ENCODE measurements around the gene VPS35.
"Not testable (repeated sequence)": the region's sequence is repeated elsewhere in the genome, so short reads cannot be mapped to it uniquely, and the experiment has no call there.

VPS35 gene

GRCh38 chr16:46711106-46712058, 22.4 kb upstream of the VPS35 start:
- no peak for DNase-seq

DNA sequence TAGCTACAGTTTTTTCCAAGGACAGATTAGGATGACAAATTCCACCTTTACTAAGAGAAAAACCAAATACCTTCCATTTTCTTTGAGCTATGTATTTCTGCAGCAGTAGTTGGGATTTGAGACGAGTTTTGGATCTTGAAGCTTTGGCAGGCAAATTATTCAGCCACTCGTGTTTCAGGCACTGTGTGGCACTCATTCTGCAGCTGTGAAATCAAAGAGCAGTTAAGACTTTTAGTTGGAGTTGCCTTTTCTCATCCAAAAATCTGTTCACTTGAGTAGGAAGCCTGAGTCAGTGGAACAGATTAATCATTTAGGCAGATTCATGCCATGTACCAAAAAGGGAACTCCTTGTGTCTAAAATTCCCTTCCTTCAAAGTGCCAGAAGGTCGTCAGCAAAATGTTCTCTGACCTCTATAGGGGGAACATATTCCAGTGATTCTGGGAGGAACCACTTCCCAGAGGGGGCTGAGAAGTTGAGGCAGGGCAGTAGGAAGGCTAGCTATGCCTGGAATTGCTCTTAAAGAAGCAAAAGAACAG, 20.6 kb upstream of the VPS35 start:
- DNase-seq, result no peak

- no peak for DNase-seq
These were observed 17.7 kb upstream of the VPS35 start for GRCh38 chr16:46706642-46707041.

DNA sequence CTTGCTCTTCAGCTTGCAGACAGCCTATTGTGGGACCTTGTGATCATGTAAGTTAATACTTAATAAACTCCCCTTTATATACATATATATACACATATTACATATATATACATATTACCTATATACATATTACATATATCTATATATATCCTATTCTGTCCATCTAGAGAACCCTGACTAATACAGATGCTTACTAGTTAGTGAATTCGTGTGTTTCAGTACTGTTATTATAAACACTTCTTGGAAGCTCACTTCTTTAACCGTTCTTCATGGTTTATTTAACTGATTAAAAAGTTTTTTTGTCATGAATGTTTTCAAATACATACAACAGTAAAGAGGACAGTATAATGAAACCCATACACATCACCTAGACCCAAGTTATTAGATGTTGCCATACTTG, 13.1 kb upstream of the VPS35 start:
- no peak for DNase-seq

- no peak for DNase-seq
These were observed 12.6 kb upstream of the VPS35 start for GRCh38 chr16:46701615-46702014.

DNA sequence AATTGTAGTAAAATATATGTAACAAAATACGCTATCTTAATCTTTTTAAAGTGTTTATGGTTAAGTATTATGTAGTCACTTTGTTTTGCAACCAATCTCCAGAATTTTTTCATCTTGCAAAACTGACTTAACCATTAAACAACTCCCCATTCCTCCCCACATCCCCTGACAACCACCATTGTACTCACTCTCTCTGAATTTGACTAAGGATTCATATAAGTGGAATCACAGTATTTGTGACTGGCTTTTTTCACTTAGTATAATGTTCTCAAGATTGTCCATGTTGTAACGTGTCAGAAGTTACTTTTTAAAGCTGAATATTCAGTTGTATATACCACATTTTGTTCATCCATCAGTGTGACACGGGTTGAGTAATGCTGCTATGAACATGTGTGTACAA, 11.1 kb upstream of the VPS35 start:
- no peak for DNase-seq

DNA sequence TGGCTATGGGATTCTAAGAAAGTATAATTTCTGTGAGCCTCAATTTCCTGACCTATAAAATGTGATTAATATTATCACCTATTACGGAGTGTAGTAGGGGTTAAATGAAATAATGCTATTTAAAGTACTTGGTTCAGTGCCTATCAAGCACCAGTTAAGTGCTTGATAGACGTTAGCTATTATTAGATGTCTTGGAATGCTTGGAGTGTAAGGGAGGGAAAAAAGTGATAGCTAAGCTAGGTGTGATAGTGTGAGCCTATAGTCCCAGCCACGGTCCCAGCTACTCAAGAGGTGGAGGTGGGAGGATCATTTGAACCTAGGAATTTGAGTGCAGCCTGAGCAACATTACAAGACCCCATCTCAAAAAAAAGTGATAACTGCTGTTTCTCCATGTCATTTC, 8.0 kb upstream of the VPS35 start:
- no peak for DNase-seq

DNA sequence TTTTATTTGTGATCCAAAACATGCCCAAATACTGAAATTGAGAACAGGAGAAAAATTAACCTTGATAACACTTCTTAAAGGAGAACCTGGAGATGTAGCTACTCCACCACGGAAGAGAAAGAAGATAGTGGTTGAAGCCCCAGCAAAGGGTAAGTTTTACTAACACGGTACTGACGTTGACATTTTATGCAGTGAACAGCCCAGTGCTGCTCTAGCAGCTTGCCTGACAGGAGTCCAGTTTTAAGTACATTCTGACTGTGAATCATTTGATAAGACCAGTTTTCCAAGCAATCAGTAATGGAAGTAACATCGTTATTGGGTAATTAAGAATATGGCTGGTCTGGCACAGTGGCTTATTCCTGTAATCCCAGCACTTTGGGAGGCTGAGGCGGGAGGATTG, 7.0 kb upstream of the VPS35 start:
- DNase-seq, result no peak

GRCh38 chr16:46693598-46693997, 4.6 kb upstream of the VPS35 start:
- no peak for DNase-seq

DNA sequence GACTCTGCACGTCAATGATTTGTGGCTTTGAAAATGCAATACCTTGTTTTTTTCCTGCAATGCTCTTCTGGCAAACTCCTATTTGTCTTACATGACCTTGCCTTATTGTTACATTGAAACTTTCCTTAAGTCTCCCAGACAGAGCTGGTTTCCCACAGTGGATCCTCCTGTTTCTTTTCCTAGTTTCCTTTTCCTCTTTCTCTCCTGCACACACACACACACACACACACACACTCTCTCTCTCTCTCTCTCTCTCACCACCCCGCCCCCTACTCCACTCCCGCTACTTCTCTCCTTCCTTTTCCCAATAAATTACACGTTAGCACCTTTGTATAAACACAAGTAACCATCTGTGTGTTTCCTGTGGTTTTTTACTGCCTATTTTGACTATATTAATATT, 2.7 kb upstream of the VPS35 start:
- peak; percentile 75 for DNase-seq

DNA sequence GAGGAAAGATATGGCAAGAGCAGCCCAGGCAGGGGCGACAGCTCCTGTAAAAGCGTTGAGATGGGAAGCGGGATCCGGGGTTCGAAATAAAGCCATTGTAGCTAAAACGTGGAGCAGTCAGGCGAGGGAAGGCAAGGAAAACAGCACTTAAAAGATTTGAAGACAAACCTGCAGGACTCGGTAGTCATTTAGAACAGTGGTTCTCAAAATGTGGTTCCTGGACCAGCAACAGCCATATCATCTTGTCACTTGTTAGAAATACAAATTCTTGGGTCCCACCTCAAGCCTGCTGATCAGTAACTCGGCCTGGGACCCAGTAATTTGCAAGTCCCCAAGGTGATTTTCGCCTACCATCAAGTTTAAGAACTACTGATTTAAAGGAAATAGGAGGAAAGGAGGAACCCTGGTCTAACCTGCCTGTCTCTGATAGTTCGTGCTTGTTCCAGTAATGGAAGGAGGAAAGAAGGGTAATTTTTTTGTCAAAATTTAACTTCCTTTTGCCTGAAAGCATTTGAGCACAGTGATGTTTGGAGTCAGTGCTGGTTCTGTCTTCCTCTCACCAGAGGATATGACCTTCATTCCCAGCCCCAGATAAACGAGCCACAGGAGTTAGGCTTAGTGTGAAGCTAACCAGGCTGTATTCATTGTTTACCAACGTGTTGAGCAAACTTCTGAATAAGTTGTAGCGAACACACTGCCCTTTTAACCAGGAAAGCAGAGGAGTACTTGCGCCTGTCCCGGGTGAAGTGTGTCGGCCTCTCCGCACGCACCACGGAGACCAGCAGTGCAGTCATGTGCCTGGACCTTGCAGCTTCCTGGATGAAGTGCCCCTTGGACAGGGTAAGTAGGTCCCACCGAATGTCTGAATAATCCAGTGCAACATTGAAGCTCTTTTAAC, 1.6 kb upstream of the VPS35 start:
- DNase-seq, result no peak

- peak; percentile 97 for DNase-seq
These were observed 645 bp upstream of the VPS35 start, which contains the start of gene ORC6 for GRCh38 chr16:46689365-46690280. Gene ORC6 (plus strand): TSS chr16:46689659. CDS start chr16:46689706, 47 bp downstream.

GRCh38 chr16:46688101-46688653, 801 bp downstream of the VPS35 start:
- DNase-seq, result no peak

DNA sequence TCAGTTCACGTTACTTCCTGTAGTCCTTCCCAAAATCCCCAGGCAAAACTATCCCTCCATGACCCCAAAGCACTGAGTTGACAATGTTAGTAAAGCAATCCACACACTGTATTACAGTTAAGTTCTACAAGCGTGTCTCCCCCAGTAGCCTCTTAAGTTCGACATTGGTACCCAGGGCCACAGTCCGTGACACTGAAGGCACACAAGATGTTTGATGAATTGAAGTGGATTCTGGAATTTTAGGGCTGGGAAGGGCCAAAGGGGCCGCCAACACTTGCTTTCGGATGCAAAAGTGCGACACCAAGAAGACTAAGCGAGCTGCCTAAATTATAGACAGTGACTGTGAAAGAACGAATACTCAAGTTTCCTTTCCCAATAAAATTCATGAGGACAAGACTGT, 1.5 kb downstream of the VPS35 start:
- DNase-seq, result no peak

DNA sequence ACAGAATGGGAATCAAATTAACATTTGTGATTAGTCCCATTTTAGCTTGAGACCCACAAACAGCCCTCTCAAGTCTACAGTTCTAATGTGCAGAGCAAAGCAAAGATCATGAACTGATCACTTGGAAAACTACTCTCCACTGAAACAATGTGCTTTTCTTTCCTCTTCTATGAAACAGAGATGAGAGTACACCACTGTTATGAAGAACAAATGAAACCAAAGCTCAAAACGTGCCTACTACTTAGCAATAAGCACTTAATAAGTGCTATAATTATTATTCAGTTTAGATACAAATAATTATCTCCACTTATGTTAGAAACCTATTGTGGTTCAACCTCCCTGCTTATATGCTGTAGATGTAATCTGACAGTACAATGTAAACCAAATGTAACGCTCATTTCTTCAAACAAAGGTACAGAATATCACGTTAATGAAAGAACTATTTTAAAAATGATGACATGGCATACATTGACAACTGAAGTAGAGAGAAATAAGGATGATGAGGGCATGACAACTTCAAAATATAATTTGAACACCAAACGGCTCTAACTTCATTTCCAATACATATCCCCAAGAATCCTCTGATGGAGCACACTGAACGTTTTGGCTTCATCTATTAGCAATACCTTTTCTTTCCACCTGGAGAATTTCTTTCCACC, 2.0 kb downstream of the VPS35 start:
- DNase-seq, result no peak

- DNase-seq, result not testable (repeated sequence)
These were observed 7.1 kb downstream of the VPS35 start for GRCh38 chr16:46681867-46682266.

GRCh38 chr16:46677943-46678342, 11.0 kb downstream of the VPS35 start:
- not testable (repeated sequence) for DNase-seq

- DNase-seq, result peak; percentile 11
These were observed 15.5 kb downstream of the VPS35 start for GRCh38 chr16:46673320-46674013.

DNA sequence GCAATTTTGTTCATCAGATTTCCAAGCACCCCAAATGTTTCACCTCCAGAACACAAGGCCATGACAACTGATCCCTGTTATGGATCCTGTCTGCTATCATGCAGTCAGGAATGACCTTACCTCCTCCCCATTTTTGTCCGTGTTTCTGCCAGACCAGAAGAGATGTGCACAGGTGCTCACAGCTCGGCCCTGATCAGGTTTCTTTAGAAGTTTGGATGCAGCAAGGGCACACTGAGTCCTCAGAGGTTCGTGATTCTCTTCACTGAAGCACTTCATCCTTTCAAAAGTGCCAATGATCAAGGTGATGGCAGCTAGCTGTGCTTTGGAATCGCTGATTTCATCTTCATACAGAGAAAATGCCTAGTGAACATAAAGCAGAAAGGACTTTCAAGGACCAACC, 26.9 kb downstream of the VPS35 start:
- no peak for DNase-seq

DNA sequence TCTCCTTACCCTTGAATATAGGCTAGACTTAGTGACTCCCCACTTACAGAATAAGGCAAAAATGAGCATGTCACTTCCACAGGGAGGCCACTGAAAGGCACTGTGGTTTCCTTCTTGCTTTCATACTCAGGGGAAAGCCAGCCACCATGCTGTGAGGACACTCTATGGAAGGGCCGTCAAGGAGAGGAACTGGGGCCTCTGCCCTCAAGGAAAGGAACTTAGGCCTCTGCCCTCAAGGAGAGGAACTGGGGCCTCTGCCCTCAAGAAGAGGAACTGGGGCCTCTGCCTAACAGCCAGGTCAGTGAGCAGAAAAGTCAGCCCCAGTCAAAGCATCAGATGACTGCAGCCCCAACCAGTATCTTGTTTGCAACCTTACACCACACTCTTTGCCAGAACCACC, 30.1 kb downstream of the VPS35 start:
- no peak for DNase-seq

GRCh38 chr16:46651305-46651704, 37.7 kb downstream of the VPS35 start:
- DNase-seq, result no peak
